Pons (tissue), 1 donor: ENCODE measurements around the gene EBF4.
"Not testable (repeated sequence)": the region's sequence is repeated elsewhere in the genome, so short reads cannot be mapped to it uniquely, and the experiment has no call there.

Experiments used
- DNase-seq: peaks from one replicate; pipeline ENCODE4 v3.0.0-alpha.2; 2016; ENCODE audit warnings: low spot score

Gene EBF4

DNA sequence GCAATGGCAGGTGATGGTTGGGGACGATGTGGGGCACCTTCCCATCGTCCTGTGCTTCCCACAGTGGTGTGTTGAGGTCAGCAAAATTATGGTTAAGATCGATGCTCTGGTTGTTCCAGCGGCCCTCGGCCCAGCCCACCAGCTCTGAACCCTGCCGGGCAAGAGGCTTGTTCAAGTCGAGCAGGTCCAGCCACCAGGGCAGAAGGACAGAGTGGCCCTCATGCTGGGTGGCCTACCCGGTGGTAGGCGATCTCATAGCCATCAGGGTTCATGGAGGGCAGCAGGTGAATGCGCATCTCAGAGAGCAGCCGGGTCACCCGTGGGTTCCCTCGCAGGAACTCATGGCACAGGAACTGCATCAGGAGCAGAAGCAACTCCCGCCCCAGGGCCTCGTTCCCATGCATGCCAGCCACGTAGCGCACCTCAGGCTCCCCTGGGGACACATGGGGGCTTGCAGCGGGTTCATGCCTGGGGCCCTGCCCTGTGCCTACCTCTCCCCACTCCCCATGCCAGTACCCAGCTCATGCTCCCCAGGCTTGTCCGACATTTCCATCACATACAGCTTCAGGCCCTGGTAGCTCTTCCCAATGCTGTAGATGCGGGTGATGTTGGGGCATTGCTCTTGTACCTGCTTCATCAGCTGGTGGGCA, 103.6 kb downstream of the EBF4 start:
- no peak for DNase-seq

DNA sequence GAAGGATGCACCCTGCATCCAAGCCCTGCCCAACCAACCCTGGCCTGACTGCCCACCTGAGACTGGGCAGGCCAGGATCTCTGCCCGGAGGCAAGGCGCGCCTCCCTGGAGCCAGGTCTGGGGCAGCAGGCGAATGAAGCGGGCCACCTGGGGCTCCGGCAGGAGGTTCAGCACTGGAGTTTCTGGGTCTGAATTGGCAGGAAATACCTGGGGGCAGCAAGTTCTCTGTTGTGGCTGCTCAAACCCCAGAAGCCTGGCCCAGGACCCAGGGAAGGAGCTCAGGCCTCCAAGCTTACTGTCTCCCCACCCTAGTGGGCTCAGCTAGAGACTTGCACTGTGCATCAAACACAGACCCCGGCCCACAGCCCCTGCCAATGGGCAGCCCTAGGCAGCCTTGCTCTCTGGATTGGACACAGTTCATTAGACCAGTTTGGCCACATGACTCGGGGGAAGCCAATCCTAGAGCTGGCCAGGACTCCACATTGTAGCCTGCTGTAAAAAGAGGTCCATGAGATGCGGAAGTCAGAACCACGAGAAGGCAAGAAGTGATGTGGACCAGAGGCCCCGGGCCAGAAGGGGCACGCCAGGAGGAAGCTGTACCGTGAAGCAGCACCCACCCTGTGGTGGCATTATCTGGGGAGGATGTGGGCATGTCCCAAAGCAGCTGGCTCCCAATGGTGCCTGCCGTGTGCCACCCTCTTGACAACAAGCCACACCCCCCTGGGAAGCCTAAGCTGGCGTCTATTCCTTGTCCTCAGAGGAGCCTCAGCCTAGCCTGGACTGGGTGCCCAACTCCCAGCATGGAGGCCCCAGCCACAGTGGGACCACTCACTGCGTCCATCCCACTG, 104.8 kb downstream of the EBF4 start:
- DNase-seq, result no peak

DNA sequence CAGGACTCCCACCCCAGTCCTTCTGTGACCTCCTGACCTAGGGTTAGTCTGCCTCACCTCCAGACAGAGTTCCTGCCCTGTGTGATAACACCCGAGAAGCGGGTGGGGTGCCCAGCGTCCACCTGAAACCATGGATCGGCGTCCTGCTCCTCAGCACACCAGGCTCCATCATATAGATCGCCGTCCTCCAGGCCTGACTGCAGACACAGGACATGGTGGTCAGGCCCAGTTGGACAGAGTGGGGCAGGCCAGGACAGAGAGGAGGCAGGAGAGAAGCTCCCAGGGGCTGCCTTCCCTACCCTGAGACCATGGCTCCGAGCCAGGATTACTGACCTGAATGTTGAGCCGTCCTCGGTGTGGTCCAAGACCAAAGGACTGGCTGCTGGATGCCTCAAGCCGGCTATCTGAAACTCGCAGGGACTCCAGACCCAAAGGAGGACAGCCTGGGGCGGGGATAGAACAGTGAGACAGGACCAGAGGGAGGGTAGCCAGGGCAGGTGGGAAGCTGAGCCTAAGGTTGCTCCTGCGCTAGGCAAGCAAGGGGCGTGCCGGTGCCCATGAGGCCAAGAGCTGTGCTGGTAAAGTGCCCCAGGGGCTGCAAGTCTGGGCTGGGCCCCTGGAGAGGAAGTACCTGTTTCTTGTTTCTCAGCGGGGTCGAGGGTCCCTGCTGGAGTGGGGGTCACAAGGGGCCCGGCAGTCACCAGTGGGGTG, 105.7 kb downstream of the EBF4 start:
- no peak for DNase-seq

DNA sequence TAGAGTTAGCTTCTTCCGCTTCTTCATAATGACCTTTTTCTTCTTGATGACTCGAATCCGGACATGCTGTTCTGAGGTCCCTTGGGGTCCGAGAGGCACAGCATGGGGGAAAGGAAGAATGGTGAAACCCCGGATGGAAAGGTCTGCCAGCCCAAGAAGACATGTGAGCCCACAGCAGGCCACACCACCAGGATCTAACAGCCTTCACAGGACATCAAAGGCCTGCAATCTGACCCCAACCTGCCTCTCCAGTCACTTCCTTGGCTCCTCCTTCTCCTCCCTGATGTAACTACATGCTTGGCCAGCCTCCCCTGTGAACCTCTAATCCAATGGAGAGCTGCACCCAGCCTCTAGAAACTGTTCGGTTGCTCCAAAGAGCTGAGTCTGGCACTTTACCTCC, 106.2 kb downstream of the EBF4 start:
- DNase-seq, result no peak

DNA sequence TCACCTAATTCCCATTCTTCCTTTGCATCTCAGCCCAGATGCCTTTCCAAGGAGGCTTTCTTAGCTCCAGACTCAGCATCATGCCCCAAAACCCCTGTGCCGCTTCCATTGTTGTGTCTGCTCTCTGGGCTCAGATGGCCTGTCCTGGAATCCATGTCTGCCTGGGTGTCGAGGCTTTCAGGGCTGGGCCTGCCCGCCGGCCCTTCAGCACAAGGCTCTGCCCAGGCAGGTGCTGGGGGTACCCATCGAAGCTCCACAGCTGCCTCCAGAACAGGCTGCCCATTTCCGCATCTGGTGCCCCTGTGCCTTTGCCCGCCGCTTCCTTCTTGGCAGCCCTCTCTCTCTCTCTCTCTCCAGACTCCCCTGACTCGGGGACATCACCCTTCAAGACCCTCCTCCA, 106.7 kb downstream of the EBF4 start:
- no peak for DNase-seq

DNA sequence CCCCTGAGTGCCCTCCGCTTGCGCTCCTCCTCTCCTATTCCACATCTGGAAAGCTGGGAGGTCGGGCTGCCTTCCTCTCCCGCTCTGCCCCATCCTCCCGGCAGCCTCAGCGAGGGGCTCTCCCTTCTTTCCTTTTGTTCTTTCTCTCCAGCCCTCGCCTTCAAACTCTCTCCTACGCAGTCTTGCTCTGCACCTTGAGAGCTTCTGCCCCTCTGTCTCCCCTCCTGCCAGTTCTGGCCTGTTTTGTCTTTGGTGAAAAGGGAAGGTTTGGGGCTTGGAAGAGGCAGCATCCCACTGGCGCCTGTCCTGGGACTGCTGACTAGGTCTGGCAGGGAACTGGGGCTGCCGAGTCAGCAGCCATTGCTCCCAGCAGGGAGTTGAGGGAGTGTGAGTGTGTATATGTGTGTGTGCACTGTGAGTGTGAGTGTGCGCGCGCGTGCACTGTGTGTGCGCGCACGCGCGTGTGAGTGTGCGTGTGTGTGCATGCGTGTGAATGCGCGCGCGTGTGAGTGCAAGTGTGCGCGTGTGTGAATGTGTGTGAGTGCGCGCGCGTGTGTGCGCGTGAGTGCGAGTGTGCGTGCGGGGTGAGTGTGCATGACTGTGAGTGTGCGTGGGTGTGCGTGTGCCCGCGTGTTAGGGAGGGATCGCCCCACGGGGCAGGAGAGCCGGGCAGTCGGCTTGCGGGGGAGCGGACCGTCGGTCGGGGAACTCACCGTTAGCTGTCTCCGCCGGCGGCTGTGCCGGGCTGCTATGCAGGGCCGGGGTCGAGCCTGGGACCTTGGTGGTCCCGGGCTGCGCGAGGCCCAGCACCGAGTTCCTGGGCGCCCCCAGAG, 107.3 kb downstream of the EBF4 start:
- DNase-seq, result no peak

DNA sequence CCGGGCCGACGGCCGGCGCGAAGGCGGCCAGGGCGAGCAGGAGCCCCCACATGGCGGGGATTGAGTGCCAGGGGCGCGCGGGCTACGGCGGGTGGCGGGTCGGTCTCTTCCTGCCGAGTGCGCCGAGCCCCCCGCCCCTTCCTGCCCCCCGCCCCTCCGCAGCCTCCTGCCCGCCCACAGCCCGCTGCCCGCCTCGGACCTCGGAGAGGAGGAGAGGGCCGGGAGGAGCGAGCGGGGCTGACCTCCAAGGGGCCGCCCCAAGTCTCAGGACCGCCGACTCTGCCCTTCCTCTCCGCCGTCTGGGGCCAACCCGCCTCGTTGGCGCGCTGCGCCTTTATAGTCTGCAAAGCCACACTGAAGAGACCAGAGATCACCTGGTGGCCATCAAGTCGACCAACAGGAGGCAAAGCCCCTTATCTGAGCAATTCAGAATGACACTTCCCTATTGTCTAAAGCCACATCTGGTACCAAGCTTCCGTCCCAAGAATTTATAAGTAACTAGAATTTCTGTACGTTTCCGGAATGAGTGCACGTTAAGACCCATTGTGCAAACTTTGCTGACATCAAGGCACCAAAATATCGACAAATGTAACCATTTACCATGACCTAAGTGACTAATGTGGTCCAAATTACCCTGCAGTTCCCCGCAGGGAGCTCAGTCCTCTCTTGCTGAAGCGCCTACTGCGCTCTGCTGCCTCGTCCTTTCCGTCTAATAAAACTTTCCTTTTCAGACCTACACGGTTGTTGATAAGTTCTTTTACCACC, 108.1 kb downstream of the EBF4 start, which contains the start of gene CPXM1:
Gene CPXM1, minus strand, starts transcription at position 107 of the 765 bp plus-strand sequence. Its CDS starts 55 bp downstream, at position 52.
- DNase-seq, result no peak

DNA sequence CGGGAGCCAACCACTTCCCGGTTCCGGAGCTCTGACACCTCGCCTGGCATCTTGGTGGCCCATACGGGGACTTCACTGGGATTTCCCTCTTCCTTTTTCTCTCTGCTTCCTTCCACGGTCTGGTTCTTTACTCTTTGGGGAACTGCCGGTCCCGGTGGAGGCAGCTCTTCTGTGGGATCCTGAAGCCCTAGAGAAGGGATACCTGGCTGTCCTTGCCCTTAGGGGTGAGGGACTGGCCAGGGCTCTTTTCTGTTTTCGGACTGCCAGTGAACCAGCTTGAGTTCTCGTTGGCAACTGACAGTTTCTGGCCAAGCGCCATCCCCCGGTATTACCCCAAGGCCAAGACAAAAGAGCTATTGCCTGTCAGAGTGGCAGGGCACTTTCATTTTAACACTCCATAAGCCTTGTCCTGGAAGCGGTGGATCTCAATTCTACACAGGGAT, 108.7 kb downstream of the EBF4 start:
- DNase-seq, result no peak

DNA sequence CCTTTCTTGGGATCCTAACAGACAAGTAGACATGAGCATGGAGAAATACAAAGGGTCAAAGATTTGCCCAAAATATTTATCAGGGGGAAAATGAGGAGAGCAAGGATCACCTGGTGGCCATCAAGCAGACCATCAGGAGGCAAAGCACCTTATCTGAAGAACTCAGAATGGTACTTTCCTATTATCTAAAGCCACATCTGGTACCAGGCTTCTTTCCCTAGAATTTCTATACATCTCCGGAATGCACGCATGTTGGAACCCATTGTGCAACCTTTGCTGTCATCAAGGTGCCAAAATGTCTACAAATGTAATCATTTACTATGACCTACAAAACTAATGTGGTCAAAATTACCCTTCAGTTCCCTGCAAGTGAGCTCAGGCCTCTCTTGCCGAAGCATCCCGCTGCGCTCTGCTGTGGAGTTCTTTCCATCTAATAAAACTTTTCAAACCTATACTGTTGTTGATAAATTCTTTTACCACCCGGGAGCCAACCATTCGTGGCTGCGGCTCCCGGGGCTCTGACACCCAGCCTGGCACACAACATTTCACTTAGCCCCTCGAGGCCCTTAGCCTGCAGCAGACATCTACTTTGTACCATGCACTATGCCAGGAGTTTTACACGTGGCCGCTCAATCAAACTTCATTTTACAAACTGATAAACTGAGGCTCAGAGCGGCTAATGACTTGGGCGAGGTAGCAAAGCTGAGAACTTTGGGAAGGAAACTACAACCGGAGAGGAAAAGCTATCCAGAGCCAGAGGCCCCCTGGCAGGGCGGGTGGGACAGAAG, 111.7 kb downstream of the EBF4 start:
- DNase-seq, result no peak

DNA sequence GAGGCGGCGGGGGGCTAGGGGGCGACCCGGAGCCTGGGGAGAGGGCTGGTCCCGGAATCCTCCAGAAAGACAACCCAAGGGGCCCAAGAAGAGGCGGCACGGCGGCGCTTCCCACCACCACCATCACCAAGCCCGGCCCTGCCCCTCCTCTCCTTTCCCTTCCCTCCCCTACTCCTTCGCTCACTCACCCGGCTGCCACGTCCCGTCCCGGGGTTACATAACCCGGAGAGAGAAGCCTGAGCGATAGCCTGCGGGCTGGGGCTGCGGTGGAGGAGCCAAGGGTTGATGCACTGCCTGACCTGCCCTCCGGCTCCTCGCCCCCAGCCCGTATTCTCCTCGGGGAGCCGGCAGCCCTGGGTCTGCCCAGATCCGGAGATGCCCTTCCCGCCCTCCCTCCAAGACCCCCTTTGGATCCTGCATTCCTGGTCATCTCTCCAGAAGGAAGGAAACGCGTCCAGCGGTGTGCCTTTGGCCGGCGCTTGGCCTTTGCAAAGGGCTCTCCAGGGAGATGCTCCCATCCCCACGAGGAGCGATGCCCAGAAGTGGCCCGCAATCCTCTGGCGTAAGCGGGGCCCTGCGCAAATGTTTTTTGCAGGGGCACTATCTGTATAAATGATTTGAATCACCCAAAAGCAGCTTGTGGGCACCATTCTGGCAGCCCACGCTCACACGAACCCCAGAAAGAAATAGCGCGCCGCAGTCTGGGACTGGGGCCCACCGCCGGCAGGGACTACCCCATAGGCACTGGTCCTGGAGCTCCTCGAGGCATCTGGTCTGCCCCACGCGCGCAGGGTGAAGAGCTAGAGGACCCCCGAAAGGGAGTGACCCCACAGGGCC, 112.5 kb downstream of the EBF4 start:
- no peak for DNase-seq

DNA sequence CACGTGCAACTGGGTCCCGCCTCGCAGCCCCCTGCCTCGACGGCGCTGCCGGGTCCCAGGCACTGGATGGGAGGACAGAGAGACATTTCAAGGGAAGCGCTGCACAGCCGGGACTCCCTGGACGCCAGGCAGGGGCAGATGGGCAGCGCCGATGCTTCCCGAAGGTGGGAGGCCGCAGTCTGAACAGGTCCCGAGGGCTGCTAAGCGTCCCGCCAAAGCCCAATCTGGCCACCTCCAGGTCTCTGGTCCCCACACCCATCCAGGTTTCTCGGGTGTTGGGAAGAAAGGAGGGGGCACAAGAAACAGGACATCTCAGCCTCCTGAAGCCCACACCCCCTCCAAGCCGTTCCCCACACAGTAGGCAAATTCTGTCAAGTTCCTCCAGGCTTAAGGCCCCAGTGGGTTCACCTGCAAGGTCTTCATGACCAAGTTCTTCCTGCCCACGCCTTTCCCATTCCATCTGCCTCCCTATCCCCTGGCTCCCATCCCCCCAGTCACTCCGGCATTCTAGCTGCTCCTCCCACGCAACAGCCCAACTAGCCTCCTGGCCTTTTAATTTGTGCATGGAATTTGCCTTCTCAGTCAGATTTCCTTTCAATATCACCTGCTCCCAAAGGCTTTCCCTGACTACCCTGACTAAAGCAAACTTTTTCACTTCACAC, 113.2 kb downstream of the EBF4 start:
- no peak for DNase-seq

DNA sequence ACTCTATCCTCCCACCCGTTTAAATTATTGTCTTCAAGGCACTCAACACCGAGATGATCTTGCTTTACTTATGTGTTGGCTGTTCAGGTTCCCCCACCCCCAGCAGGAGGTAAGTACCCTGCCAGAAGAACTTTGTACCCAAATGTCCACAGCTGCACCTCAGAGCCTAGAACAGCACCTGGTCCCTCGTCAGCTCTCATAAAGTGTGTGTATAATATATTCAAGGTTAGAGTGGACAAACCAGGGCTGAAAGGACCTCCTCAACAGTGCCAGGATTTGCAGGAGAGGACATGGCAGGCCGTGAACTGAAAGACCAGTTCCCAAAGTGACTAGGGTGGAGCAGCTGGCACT, 113.7 kb downstream of the EBF4 start:
- no peak for DNase-seq

DNA sequence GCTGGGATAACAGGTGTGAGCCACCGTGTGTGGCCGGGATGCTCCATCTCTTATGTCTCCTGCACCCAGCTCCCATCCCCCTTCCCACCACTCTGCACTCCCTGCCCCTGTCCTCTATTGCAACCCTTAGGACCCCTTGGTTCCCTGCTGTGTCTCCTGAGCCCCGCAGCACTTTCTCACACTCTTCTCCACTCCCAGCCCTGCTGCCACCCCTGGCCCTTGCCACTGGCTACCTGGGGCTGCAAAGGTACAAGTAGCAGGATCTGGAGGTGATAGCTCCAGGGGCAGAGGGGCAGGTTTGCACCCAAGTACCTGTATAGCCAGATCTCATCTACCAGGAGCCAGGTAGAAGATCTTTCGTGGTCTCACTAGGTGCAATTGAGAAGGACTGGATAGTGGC, 114.4 kb downstream of the EBF4 start:
- no peak for DNase-seq

DNA sequence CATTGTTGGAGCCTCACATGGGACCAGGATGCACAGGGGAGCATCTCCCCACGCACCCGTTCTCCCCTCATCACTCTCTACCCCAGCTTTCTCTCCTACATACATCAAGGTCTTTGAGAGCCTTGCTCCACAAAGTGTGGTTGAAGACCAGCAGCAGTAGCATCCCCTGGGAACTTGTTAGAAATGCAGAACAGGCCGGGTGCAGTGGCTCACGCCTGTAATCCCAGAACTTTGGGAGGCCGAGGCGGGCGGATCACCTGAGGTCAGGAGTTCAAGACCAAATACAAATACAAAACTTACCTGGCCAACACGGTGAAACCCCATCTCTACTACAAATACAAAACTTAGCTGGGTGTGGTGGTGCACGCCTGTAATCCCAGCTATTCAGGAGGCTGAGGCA, 115.3 kb downstream of the EBF4 start:
- not testable (repeated sequence) for DNase-seq

DNA sequence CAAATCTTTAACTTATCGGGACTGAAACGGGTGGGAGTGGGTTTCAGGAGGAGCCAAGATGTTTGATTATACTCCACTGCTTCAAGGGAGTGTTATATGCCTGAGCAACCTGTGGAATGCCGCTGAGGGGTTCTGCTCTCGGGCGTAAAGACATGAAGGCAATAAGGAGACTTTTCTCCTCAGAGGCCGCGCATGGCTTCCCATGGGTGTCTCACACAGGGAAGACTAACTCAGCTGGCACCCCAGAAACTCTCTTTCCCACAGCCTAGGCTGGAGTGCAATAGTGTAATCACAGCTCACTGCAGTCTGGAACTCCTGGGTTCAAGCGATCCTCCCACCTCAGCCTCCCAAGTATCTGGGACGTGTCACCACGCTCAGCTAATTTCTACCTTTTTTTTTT, 117.1 kb downstream of the EBF4 start:
- no peak for DNase-seq
